HepG2 (cell line): Measurements from ENCODE around the gene GNAZ. TPM values are rescaled to one million over a fixed set of nuclear protein-coding genes. Genes with fewer than 3 reads are reported as not detected.

Source experiments
- CSRNP1 ChIP-seq: sonication (generic); formaldehyde crosslinking; IDR thresholded peaks from 2 replicates; pipeline ENCODE4 v1.8.1; 2023; ENCODE audit warnings: mild to moderate bottlenecking, missing genetic modification reagents
- ETV6 ChIP-seq: sonication (generic); formaldehyde crosslinking; conservative IDR thresholded peaks from 2 replicates; pipeline ENCODE4 v1.4.0; 2020; ENCODE audit warnings: missing genetic modification reagents
- FOXA3 ChIP-seq: IDR thresholded peaks from 2 replicates; pipeline ENCODE4 v1.6.1; 2016; ENCODE audit warnings: missing genetic modification reagents, missing compliant biosample characterization
- HDAC1 ChIP-seq: sonication (generic); formaldehyde crosslinking; IDR thresholded peaks from 2 replicates; pipeline ENCODE4 v1.5.1; 2020; ENCODE audit warnings: mild to moderate bottlenecking, missing genetic modification reagents
- HMGXB4 ChIP-seq, 2 experiments: sonication (generic) in 1 of 2; formaldehyde crosslinking in 1 of 2; IDR thresholded peaks; 2 replicates each; pipeline versions ENCODE4 v1.4.0 to v1.6.1; 2018 to 2020; ENCODE audit warnings: missing genetic modification reagents in 2 of 2, borderline replicate concordance in 1 of 2, low read depth in 1 of 2, mild to moderate bottlenecking in 1 of 2, missing biosample characterization in 1 of 2
- HNF1B ChIP-seq: sonication (generic); formaldehyde crosslinking; IDR thresholded peaks from 2 replicates; pipeline ENCODE4 v1.5.1; 2020; ENCODE audit warnings: mild to moderate bottlenecking, moderate library complexity, missing genetic modification reagents
- HNF4A ChIP-seq: sonication (generic); formaldehyde crosslinking; IDR thresholded peaks from 2 replicates; pipeline ENCODE4 v1.4.0; 2020; ENCODE audit warnings: missing genetic modification reagents
- IRF2 ChIP-seq: IDR thresholded peaks from 2 replicates; pipeline ENCODE4 v1.6.1; 2018; ENCODE audit warnings: missing genetic modification reagents, missing compliant biosample characterization
- KDM4B ChIP-seq: sonication (generic); formaldehyde crosslinking; IDR thresholded peaks from 2 replicates; pipeline ENCODE4 v1.4.0; 2020; ENCODE audit warnings: missing genetic modification reagents
- NFYB ChIP-seq: sonication (generic); formaldehyde crosslinking; IDR thresholded peaks from 2 replicates; pipeline ENCODE4 v1.4.0; 2020; ENCODE audit warnings: missing genetic modification reagents
- RAD21 ChIP-seq: fragments of 450-650 bp; formaldehyde crosslinking; IDR thresholded peaks from 2 replicates; pipeline ENCODE4 v1.5.0; 2020; ENCODE audit warnings: mild to moderate bottlenecking
- RCOR2 ChIP-seq: IDR thresholded peaks from 2 replicates; pipeline ENCODE4 v1.6.1; 2016; ENCODE audit warnings: missing biosample characterization, missing genetic modification reagents
- TRIM22 ChIP-seq: fragments of 450-650 bp; IDR thresholded peaks from 2 replicates; pipeline ENCODE4 v1.6.1; 2017
- ZGPAT ChIP-seq: IDR thresholded peaks from 2 replicates; pipeline ENCODE4 v1.6.1; 2016; ENCODE audit warnings: mild to moderate bottlenecking
- ZNF292 ChIP-seq: sonication (generic); formaldehyde crosslinking; IDR thresholded peaks from 2 replicates; pipeline ENCODE4 v1.8.1; 2022; ENCODE audit warnings: mild to moderate bottlenecking, low read depth, missing genetic modification reagents, borderline replicate concordance
- ZNF503 ChIP-seq: sonication (generic); formaldehyde crosslinking; IDR thresholded peaks from 2 replicates; pipeline ENCODE4 v1.4.0; 2020; ENCODE audit warnings: missing genetic modification reagents
- ZNF563 ChIP-seq: sonication (generic); formaldehyde crosslinking; IDR thresholded peaks from 2 replicates; pipeline ENCODE4 v1.8.0; 2022; ENCODE audit warnings: mild to moderate bottlenecking, moderate library complexity, missing genetic modification reagents
- polyA plus RNA-seq, 8 experiments: library from polyadenylated mRNA; depleted of rRNA in 3 of 8; stranded (reverse) in 7 of 8; unstranded in 1 of 8; fragments of >200 nt; fragmentation: Illumina TruSeq in 4 of 8; extraction: Trizol in 4 of 8; gene quantifications; 2 replicates each; pipeline versions ENCODE4 v1.2.1 to v1.2.3, GENCODE V29; 2011 to 2016; ENCODE audit warnings: low read depth in 4 of 8, missing spikeins in 1 of 8, mixed read lengths in 1 of 8; ENCODE audit not compliant: insufficient read depth in 1 of 8
- total RNA-seq, 5 experiments: library from RNA; depleted of rRNA; stranded (reverse); fragments of >200 nt; fragmentation: Illumina TruSeq; extraction: Trizol; gene quantifications; 2 replicates each; pipeline ENCODE4 v1.2.3, GENCODE V29; 2016; ENCODE audit warnings: low read depth in 1 of 5

The GNAZ gene
- total and polyA plus RNA-seq, 2 of the 13 experiments (the other 11 are each of a cell fraction or from before 2014, with no cell fraction given) = 11.4 to 22.3 TPM

GRCh38 chr22:23079240-23079768, 9.0 kb downstream of the GNAZ start (continued):
- no peak for TF ChIP-seq TRIM22
- peak; percentile 42; the same call in 1 of the 2 replicates for TF ChIP-seq KDM4B (CRISPR knock-in tag)
- peak; percentile 98 for TF ChIP-seq HNF4A (CRISPR knock-in tag)
- peak; percentile 71 for TF ChIP-seq FOXA3 (CRISPR knock-in tag)
- TF ChIP-seq ZNF563 (CRISPR knock-in tag) = no peak
- TF ChIP-seq RAD21 (CRISPR knock-in tag) = peak; percentile 62; the same call in 1 of the 2 replicates
- no peak for TF ChIP-seq ETV6
- peak; percentile 81 for TF ChIP-seq ZGPAT (CRISPR knock-in tag)
- TF ChIP-seq HDAC1 (CRISPR knock-in tag) = peak; percentile 88
- peak; percentile 28; the same call in 1 of the 2 replicates for TF ChIP-seq CSRNP1 (CRISPR knock-in tag)
- TF ChIP-seq NFYB = no peak
- TF ChIP-seq ZNF292 (CRISPR knock-in tag) = peak; percentile 84; the same call in 1 of the 2 replicates
- no peak for TF ChIP-seq ZNF503 (CRISPR knock-in tag)
- peak; percentile 54; the same call in 1 of the 2 replicates for TF ChIP-seq HNF1B (CRISPR knock-in tag)
- TF ChIP-seq RCOR2 (CRISPR knock-in tag) = peak; percentile 59; the same call in 1 of the 2 replicates
- 0 out of 2 replicates have a peak, but pooled peaks have one; percentile 31 for TF ChIP-seq IRF2 (CRISPR knock-in tag)
- TF ChIP-seq HMGXB4 (CRISPR knock-in tag; IDR thresholded peaks at IDR 0.05; ENCODE audit: borderline replicate concordance in 1 of 2, low read depth in 1 of 2) = no peak
